Endometrial microvascular endothelial cells (primary cell): Measurements from ENCODE around the gene LBR. TPM values are rescaled to one million over a fixed set of nuclear protein-coding genes. Genes with fewer than 3 reads are reported as not detected.

Source experiments
- in situ Hi-C: cut with HindIII; loops from 2 replicates; pipeline ENCODE4 v1.10.0; 2017; ENCODE audit warnings: low sequenced_read_pairs, low pct_unique_long_range_greater_than_20kb; ENCODE audit errors: inconsistent ontology term
- total RNA-seq: library from RNA; depleted of rRNA; stranded (reverse); fragments of >200 nt; gene quantifications from one replicate; pipeline ENCODE4 v1.2.3, GENCODE V29; 2015; ENCODE audit errors: inconsistent ontology term

LBR gene
- total RNA-seq, 1 donor from 2014 or later, result 94.3 TPM

GRCh38 chr1:225465793-225466517, 38.1 kb upstream of the LBR start:
- in situ Hi-C loops, result no loop called here

GRCh38 chr1:225464851-225465792, 37.3 kb upstream of the LBR start:
- in situ Hi-C loops, result no loop called here

- in situ Hi-C loops, result no loop called here
These were observed 35.1 kb upstream of the LBR start for GRCh38 chr1:225462714-225463574.

GRCh38 chr1:225462429-225462713, 34.5 kb upstream of the LBR start:
- in situ Hi-C loops, result no loop called here

GRCh38 chr1:225461533-225462428, 33.9 kb upstream of the LBR start:
- in situ Hi-C loops, result no loop called here

GRCh38 chr1:225460737-225461532, 33.1 kb upstream of the LBR start:
- in situ Hi-C loops, result no loop called here

- in situ Hi-C loops, result no loop called here
These were observed 32.3 kb upstream of the LBR start for GRCh38 chr1:225460021-225460736.

GRCh38 chr1:225458222-225458631, 30.4 kb upstream of the LBR start:
- in situ Hi-C loops, result no loop called here

GRCh38 chr1:225454733-225455132, 26.9 kb upstream of the LBR start:
- in situ Hi-C loops, result no loop called here

- in situ Hi-C loops, result no loop called here
These were observed 26.2 kb upstream of the LBR start for GRCh38 chr1:225453797-225454648.

GRCh38 chr1:225451840-225452515, 24.1 kb upstream of the LBR start:
- in situ Hi-C loops, result no loop called here

- in situ Hi-C loops, result no loop called here
These were observed 23.5 kb upstream of the LBR start for GRCh38 chr1:225451340-225451739.

- in situ Hi-C loops, result no loop called here
These were observed 22.8 kb upstream of the LBR start for GRCh38 chr1:225450491-225451191.

GRCh38 chr1:225449774-225450173, 21.9 kb upstream of the LBR start:
- in situ Hi-C loops, result loop anchor here (25.0 kb wide), 1 partner anchor 538 kb away; the partner anchor contains the start of gene SDE2

- in situ Hi-C loops, result loop anchor here (25.0 kb wide), 1 partner anchor 538 kb away; the partner anchor contains the start of gene SDE2
These were observed 21.4 kb upstream of the LBR start for GRCh38 chr1:225449261-225449660.
